22Rv1 (cell line): Measurements from ENCODE around the gene TMEM229A.

Experiments
- H3K27ac ChIP-seq: fragments of 450-650 bp; 2 replicates; pipeline ENCODE4 v1.5.1; 2017
- ZFX ChIP-seq: fragments of 450-650 bp; IDR thresholded peaks from 2 replicates; pipeline ENCODE4 v1.6.1; 2017; ENCODE audit warnings: antibody characterized with exemption, borderline replicate concordance
- TF ChIP-seq, protein P1 (sequence below): fragments of 450-650 bp; IDR thresholded peaks from 2 replicates; pipeline ENCODE4 v1.5.1; 2017; ENCODE audit warnings: mild to moderate bottlenecking

Gene TMEM229A

GRCh38 chr7:124071843-124072242 lies 39.0 kb upstream of the TMEM229A start:
- TF ChIP-seq ZFX = no peak
- TF ChIP-seq, protein P1, sequence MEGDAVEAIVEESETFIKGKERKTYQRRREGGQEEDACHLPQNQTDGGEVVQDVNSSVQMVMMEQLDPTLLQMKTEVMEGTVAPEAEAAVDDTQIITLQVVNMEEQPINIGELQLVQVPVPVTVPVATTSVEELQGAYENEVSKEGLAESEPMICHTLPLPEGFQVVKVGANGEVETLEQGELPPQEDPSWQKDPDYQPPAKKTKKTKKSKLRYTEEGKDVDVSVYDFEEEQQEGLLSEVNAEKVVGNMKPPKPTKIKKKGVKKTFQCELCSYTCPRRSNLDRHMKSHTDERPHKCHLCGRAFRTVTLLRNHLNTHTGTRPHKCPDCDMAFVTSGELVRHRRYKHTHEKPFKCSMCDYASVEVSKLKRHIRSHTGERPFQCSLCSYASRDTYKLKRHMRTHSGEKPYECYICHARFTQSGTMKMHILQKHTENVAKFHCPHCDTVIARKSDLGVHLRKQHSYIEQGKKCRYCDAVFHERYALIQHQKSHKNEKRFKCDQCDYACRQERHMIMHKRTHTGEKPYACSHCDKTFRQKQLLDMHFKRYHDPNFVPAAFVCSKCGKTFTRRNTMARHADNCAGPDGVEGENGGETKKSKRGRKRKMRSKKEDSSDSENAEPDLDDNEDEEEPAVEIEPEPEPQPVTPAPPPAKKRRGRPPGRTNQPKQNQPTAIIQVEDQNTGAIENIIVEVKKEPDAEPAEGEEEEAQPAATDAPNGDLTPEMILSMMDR = no peak
- H3K27ac ChIP-seq = no peak overlapping the region

DNA sequence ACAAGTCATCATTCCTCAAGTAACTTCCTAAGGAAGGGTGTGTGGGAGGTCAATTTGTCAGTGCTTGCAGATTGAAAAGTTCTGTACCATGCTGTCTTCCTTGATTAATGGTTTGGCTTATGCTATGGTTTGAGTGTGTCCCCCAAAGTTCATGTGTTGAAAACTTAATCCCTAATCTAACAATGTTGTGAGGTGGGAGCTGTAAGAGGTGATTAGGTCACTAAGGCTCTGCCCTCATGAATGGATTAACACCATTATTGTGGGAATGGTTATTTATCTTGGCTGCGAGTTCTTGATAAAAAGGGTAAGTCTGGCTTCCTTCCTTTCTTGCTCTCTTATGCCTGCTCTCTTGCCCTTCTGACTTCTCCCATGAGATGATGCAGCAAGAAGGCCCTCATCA lies 29.3 kb upstream of the TMEM229A start:
- no peak for TF ChIP-seq ZFX
- TF ChIP-seq, protein P1 = no peak
- no peak overlapping the region for H3K27ac ChIP-seq

- H3K27ac ChIP-seq = no peak overlapping the region
- TF ChIP-seq, protein P1 = no peak
- no peak for TF ChIP-seq ZFX
Observed at GRCh38 chr7:124060528-124060927, 27.7 kb upstream of the TMEM229A start.

DNA sequence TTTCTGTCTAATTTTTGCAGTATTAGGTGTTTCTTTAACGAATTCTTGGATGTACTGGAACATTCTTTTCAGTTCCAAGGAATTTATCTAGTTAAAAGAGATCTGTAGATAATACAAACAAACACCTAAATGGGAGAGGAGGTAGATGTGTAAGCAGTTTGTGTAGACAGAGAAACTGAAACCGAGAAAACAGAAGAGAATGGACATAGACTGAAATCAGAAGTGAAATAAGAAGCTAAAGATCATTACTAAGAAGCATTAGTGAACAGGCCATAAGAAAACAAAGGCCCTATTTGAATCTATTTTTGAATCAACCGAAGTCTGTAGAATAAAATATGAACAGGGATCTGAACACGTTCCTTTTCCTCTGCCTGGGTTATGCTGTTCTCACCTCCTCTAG lies 26.5 kb upstream of the TMEM229A start:
- TF ChIP-seq, protein P1 = no peak
- no peak for TF ChIP-seq ZFX
- H3K27ac ChIP-seq = no peak overlapping the region

DNA sequence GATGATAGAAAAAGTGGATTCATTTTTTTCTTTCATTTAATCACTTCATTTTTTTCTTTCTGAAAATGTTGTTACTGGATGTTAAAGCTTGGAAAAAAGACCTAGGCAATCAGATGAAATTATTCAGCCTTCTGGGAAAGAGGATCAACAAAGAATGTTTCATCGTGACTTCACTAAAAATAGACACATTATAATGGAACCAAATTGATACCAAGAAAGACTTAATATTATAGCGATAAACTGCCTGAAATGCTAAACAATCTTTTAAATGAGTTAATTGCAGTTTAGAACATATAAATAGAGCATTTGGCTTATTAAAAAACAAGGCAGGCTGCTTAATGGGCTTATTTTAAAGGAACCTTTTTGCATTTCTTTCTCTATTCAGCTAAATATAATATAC lies 25.6 kb upstream of the TMEM229A start:
- TF ChIP-seq, protein P1 = no peak
- TF ChIP-seq ZFX = no peak
- no peak overlapping the region for H3K27ac ChIP-seq

DNA sequence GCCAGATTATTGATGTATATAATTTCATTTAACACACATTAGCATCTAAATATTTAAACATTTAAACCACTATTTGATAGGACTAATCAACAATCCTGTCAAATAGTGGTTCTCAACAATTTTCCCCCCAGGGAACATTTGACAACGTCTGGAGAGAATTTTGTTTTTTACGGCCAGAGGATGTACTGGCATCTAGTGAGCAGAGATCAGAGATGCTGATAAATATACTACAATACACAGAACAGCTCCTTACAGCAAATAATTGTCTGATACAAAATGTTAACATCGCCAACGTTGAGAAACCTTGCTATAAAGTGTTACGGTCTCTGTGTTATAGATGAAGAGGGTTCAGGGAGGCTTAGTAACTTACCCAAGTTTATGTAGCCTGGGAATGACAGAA lies 25.0 kb upstream of the TMEM229A start:
- no peak for TF ChIP-seq ZFX
- TF ChIP-seq, protein P1 = no peak

GRCh38 chr7:124056234-124056633 lies 23.4 kb upstream of the TMEM229A start:
- no peak for TF ChIP-seq ZFX
- TF ChIP-seq, protein P1 = no peak
- no peak overlapping the region for H3K27ac ChIP-seq

More for the DNA sequence above, 25.0 kb upstream of the TMEM229A start:
- no peak overlapping the region for H3K27ac ChIP-seq
